Nephron progenitor cell (in vitro differentiated cells): ENCODE data around the gene TMEM201.

Experiments
- DNase-seq: peaks from one replicate; pipeline ENCODE4 v3.0.0; 2021
- H3K27ac Mint-ChIP-seq: 2 replicates; pipeline ENCODE4 v1.8.0; 2021; ENCODE audit warnings: mild to moderate bottlenecking, moderate library complexity, mixed read lengths
- H3K27me3 Mint-ChIP-seq: 2 replicates; pipeline ENCODE4 v1.8.0; 2021; ENCODE audit warnings: mild to moderate bottlenecking, low read depth, mixed read lengths; ENCODE audit not compliant: poor library complexity
- H3K36me3 Mint-ChIP-seq: 2 replicates; pipeline ENCODE4 v1.8.0; 2021; ENCODE audit warnings: low read depth, mixed read lengths
- H3K4me1 Mint-ChIP-seq: 2 replicates; pipeline ENCODE4 v1.8.0; 2021; ENCODE audit warnings: mixed read lengths
- H3K4me3 Mint-ChIP-seq: 2 replicates; pipeline ENCODE4 v1.8.0; 2021; ENCODE audit warnings: mild to moderate bottlenecking, moderate library complexity, mixed read lengths
- H3K9me3 Mint-ChIP-seq: 2 replicates; pipeline ENCODE4 v1.8.0; 2021; ENCODE audit warnings: mild to moderate bottlenecking, moderate library complexity, mixed read lengths
- TF ChIP-seq, protein P1 (sequence below): fragments of 200-600 bp; sonication (generic); IDR thresholded peaks from 2 replicates; pipeline ENCODE4 v1.5.0; 2021; ENCODE audit warnings: antibody characterized with exemption

Gene TMEM201

DNA sequence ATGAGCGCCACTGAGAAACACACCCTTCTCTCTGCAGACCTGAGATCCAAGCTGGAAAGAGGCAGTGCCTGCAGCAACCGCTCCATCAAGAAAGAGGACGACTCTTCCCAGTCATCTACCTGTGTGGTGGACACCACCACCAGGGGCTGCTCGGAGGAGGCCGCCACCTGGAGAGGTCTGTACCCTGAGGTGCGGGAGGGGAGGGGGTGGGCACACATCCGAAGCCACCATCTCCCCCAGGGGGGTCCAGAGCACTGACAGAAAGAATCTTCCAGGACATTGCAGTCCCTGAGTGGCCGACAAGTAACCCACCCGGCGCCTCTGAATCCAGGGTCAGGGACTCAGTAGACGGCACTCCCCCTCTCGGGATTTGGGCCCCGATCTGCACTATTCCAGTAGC is 23.0 kb downstream of the TMEM201 start:
- H3K27me3 Mint-ChIP-seq: no peaks in the 10 kb centered on the region
- H3K27ac Mint-ChIP-seq: no peak overlapping the region
- H3K4me3 Mint-ChIP-seq: no peak overlapping the region
- no peaks in the 10 kb centered on the region for H3K4me1 Mint-ChIP-seq
- DNase-seq: no peak
- no peaks in the 10 kb centered on the region for H3K9me3 Mint-ChIP-seq
- TF ChIP-seq, protein P1, sequence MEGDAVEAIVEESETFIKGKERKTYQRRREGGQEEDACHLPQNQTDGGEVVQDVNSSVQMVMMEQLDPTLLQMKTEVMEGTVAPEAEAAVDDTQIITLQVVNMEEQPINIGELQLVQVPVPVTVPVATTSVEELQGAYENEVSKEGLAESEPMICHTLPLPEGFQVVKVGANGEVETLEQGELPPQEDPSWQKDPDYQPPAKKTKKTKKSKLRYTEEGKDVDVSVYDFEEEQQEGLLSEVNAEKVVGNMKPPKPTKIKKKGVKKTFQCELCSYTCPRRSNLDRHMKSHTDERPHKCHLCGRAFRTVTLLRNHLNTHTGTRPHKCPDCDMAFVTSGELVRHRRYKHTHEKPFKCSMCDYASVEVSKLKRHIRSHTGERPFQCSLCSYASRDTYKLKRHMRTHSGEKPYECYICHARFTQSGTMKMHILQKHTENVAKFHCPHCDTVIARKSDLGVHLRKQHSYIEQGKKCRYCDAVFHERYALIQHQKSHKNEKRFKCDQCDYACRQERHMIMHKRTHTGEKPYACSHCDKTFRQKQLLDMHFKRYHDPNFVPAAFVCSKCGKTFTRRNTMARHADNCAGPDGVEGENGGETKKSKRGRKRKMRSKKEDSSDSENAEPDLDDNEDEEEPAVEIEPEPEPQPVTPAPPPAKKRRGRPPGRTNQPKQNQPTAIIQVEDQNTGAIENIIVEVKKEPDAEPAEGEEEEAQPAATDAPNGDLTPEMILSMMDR: no peak
- peaks cover 8% of the 10 kb centered on the region for H3K36me3 Mint-ChIP-seq

DNA sequence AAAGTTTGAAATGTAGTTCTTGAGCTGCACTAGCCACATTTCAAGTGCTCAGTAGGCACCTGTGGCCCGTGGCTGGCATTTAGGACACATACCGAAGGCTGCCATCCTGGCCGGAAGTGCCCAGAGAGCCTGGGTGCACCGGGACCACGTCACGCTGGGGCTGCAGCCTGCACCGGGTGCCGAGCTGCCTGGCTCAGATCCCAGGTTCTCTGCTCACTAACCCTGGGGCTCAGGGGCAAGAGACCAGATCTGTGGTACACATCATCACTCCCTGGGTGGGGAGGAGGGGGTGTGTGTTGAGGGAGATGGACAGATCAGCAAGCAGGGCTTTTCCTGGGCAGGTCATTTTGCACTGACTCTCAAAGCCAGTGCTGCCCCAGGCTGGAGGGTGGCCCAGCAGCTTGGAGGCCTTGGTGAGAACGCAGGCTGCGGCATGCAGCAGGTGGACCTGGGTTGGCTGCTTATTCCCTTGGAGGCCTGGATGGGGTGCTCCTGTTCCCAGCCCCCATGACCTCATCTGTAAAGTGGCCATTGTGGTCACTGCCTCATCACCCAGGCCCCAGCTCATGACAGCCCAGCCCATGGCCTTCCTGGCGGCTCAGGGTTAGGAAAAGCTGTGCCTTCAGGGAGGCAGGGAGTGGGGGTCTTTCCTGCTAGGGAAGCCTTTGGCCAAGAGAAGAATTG is 23.6 kb downstream of the TMEM201 start:
- no peak overlapping the region for H3K27ac Mint-ChIP-seq
- no peaks in the 10 kb centered on the region for H3K9me3 Mint-ChIP-seq
- TF ChIP-seq, protein P1: no peak
- peaks cover under 1% of the 10 kb centered on the region for H3K27me3 Mint-ChIP-seq
- H3K4me3 Mint-ChIP-seq: no peak overlapping the region
- no peak for DNase-seq
- H3K36me3 Mint-ChIP-seq: peaks cover 8% of the 10 kb centered on the region
- no peaks in the 10 kb centered on the region for H3K4me1 Mint-ChIP-seq

DNA sequence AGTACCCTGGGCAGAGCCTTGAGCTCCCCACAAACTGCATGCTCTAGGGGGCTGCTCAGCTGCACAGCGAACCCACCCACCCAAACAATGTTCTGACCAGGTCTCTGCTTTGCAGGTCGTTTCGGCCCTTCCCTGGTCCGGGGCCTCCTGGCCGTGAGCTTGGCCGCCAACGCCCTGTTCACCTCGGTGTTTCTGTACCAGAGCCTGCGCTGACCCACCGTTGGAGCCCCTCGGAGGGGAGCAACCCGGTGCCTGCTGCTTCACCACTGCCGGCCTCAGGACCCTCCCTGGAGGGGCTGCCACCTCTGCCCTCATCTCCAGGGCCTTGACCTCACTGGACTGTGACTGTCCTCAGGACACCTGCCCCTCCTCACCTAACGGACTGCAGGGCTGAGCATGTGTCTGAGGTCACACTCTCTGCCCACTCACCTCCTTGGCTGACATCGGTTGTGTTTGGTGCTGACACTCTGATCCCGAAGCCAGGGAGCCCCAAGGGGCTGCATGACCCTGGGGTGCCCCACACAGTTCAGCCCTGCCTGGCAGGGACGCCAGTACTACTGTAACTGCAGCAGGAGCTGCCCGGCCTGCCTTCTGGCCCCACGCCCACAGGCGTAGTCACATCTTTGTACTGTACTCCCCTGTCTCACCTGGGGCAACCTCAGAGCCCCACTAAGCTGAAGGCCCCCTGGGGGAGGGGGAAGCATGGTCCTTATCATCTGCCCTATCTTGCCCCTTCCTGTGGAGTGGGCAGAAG is 24.3 kb downstream of the TMEM201 start:
- H3K4me1 Mint-ChIP-seq: no peaks in the 10 kb centered on the region
- H3K36me3 Mint-ChIP-seq: peaks cover 8% of the 10 kb centered on the region
- no peak overlapping the region for H3K27ac Mint-ChIP-seq
- H3K27me3 Mint-ChIP-seq: peaks cover 4% of the 10 kb centered on the region
- TF ChIP-seq, protein P1: no peak
- no peaks in the 10 kb centered on the region for H3K9me3 Mint-ChIP-seq
- no peak for DNase-seq
- no peak overlapping the region for H3K4me3 Mint-ChIP-seq

DNA sequence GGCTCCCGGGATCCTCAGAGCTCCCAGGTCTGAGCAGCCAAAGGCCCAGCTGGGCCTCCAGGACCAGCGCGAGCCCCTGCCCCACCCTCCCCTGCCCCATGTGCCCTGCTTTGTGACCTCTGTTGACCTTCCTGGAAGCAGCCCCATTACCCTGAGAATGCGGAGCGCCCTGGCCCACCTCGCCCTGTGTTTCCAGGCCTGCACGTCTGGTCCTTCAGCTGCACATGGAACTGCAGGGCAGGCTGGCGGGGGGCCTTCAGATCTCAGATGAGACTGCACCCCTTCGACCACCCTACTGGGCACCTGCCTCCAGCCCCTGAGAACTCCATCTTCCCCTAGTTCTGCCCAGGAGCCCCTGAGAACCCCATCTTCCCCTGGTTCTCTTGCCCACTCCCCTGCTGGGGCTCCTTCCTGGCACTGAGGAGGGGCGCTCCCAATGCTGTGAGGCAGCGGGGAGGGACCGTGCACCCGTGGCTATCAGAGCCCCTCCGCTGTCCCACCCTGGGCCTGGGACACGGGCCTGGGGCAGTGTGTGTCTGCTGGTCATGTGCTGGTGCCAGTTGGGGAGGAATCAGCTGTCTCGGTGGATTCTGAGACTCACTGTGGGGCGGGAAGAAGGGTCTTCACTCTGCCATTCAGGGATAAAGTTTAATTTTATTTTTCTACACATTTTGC is 25.1 kb downstream of the TMEM201 start:
- Mint-ChIP-seq H3K9me3 (no peaks in the 10 kb centered on the region), H3K27ac (peak overlapping the region; percentile 48), H3K4me3 (no peak overlapping the region), H3K27me3 (peaks cover 4% of the 10 kb centered on the region), H3K4me1 (peaks cover 1% of the 10 kb centered on the region), H3K36me3 (peaks cover 8% of the 10 kb centered on the region)
- TF ChIP-seq, protein P1: no peak
- no peak for DNase-seq

DNA sequence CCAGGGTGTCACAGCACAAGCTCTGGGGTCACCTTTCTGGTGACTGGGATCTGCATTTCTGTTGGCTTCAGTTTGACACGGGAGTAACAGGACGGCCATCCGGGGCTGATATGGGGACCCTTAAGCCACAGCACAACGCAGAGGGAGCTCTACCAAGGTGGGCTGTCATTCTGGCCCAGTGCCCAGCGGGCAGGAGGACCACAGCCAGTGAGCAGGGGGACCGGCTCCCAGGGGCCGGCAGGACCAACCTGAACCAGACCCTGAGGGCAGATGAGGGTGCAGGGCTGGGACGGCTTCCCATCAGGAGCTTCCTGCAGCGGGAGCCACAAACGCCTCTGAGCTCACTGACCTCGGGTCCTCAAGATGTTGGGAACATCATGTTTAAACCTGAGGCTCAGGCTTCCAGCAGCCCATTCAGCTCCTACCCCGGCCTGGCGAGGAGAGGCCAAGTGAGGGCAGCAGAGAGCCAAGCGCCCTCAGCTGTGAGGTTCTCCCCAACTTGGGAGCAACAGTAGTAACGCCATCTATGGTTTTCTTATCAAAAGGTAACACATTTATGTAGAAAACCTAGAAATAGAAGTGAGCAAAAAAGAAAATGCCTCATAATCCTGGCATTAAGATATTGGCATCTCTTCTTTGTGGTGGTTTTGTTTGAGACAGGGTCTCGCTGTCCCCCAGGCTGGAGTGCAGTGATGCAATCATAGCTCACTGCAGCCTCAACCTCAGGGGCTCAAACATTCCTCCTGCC is 26.8 kb downstream of the TMEM201 start:
- Mint-ChIP-seq H3K36me3 (peaks cover 3% of the 10 kb centered on the region), H3K27me3 (peaks cover 4% of the 10 kb centered on the region), H3K9me3 (no peaks in the 10 kb centered on the region), H3K4me1 (peaks cover 7% of the 10 kb centered on the region), H3K27ac (no peak overlapping the region), H3K4me3 (no peak overlapping the region)
- TF ChIP-seq, protein P1: peak; percentile 54
- DNase-seq: peak; percentile 42
